ENCODE measurements around the gene XYLT1. TPM values are rescaled to one million over a fixed set of nuclear protein-coding genes. Genes with fewer than 3 reads are reported as not detected.
A peak's percentile ranks its signal among the peaks of the same experiment; 100 is the strongest.

XYLT1 gene
- total and polyA plus RNA-seq, 2 of the 4 experiments (the other 2 are of a cell fraction) = 9.0 to 12.7 TPM

DNA sequence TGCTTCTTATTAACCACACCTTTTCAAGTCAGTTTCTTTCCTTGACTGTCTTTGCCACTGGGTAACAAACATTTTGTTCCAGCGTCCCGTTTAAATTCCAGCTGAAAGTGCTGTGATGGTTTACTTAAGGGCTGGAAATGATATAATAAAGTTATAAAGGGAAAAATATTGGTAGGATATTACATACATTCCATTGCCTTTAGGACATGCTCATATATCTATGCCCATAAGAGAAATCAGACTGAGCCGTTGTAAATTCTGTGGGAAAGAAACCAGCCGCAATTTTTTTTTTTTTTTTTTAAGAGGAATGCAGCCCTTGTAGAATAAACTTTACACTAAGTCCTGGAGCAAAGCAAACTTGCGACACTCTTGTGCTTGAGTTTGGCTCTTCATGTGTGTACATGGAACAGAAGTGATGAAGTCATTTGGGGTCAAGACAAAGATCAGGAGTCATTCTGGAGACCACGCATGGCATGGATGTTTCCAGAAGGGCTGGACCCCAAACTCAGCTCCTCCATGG is 210.9 kb downstream of the XYLT1 start:
- POLR2A ChIA-PET (ENCODE audit: unreplicated experiment) = no interaction called here
- CTCF ChIA-PET = interaction anchor here (0.7 kb wide), 1 partner anchor 87 kb away, joined by 3 read pairs; no protein-coding TSS in a partner anchor
- intact Hi-C loops (cut with micrococcal nuclease) (loop anchor here (10.0 kb wide), 1 partner anchor 55 kb away; no protein-coding TSS in a partner anchor), in situ Hi-C loops (cut with MboI; ENCODE audit: low sequenced_read_pairs) (no loop called here), dilution Hi-C loops (cut with HindIII; ENCODE audit: low sequenced_read_pairs, unreplicated experiment) (no loop called here)
- no peak overlapping the region for H3K23ac ChIP-seq (ENCODE audit: low read depth, low read length)
- H2BK120ac ChIP-seq (ENCODE audit: low read depth, low read length) = no peak overlapping the region
- no peak overlapping the region for H3K18ac ChIP-seq (ENCODE audit: low read depth, low read length)
- no peak overlapping the region for H3K4me2 ChIP-seq (ENCODE audit: low read depth, low read length)
- no TSS peak for BruUV-seq (replicated peaks)
- no peak overlapping the region for H3K56ac ChIP-seq (ENCODE audit: extremely low read depth, insufficient read depth, low read length)
- H4K20me1 ChIP-seq (ENCODE audit: insufficient read depth, low read length) = no peaks in the 10 kb centered on the region; the same call in 1 of the 2 replicates
- ATAC-seq (ENCODE audit: low read depth) = no peak; the same call in 1 of the 2 replicates
- H2AK5ac ChIP-seq (ENCODE audit: low read depth, low read length) = no peak overlapping the region
- no peaks in the 10 kb centered on the region for H3K27me3 ChIP-seq (ENCODE audit: control insufficient read depth, insufficient read depth, low read length)
- no peak overlapping the region for H3K4ac ChIP-seq (ENCODE audit: low read depth, low read length)
- no peaks in the 10 kb centered on the region for H3K4me1 ChIP-seq (ENCODE audit: control insufficient read depth, insufficient read depth, low read length)
- no peak overlapping the region for H3K14ac ChIP-seq (replicated peaks; ENCODE audit: low read depth, low read length)
- H2BK15ac ChIP-seq (ENCODE audit: low read depth, low read length) = no peak overlapping the region
- H2BK20ac ChIP-seq (ENCODE audit: low read depth, low read length) = no peak overlapping the region
- H3K27ac ChIP-seq (ENCODE audit: insufficient read depth, low read length) = no peak overlapping the region
- peaks cover 3 to 4% of the 10 kb centered on the region in 2 experiments; a peak in 3 of 4 replicates for H3K79me1 ChIP-seq (ENCODE audit: low read depth in 1 of 2, low read length in 2 of 2)
- no peaks in the 10 kb centered on the region for H3K36me3 ChIP-seq (ENCODE audit: control insufficient read depth, insufficient read depth, low read length)
- no peak overlapping the region for H3K9ac ChIP-seq (ENCODE audit: low read depth, low read length)
- no peak overlapping the region for H2AFZ ChIP-seq (replicated peaks; ENCODE audit: low read length, poor library complexity)
- H3K9me1 ChIP-seq (ENCODE audit: insufficient read depth, low read length) = peaks cover 8% of the 10 kb centered on the region
- no CpG with 5 or more reads among the region's 6 CpGs for WGBS, 2 experiments (ENCODE audit: extremely low coverage in 2 of 2, insufficient read length in 1 of 2)
- H3K9me3 ChIP-seq (ENCODE audit: control insufficient read depth, insufficient read depth, low read length) = no peaks in the 10 kb centered on the region
- TF ChIP-seq NFE2L2 (IDR thresholded peaks at IDR 0.05; ENCODE audit: low read depth, low read length) (no peak), RFX5 (IDR thresholded peaks at IDR 0.05; ENCODE audit: low read depth, low read length) (no peak), MAFK (IDR thresholded peaks at IDR 0.05; ENCODE audit: low read depth, low read length) (no peak), MXI1 (IDR thresholded peaks at IDR 0.05; ENCODE audit: borderline replicate concordance, low read depth, low read length) (no peak), POLR2A (IDR thresholded peaks at IDR 0.05; ENCODE audit: low read depth, low read length) (no peak), CEBPB (IDR thresholded peaks at IDR 0.05; ENCODE audit: low read depth, low read length) (no peak), RAD21 (IDR thresholded peaks at IDR 0.05; ENCODE audit: low read length) (no peak), BHLHE40 (IDR thresholded peaks at IDR 0.05; ENCODE audit: low read depth, low read length) (no peak), CHD1 (IDR thresholded peaks at IDR 0.05; ENCODE audit: low read depth, low read length) (no peak), SMC3 (IDR thresholded peaks at IDR 0.05; ENCODE audit: low read depth, low read length) (no peak), FOS (IDR thresholded peaks at IDR 0.05; ENCODE audit: low read depth, low read length) (no peak), MAZ (IDR thresholded peaks at IDR 0.05; ENCODE audit: borderline replicate concordance, low read depth, low read length) (no peak)
- TF ChIP-seq, protein P1, sequence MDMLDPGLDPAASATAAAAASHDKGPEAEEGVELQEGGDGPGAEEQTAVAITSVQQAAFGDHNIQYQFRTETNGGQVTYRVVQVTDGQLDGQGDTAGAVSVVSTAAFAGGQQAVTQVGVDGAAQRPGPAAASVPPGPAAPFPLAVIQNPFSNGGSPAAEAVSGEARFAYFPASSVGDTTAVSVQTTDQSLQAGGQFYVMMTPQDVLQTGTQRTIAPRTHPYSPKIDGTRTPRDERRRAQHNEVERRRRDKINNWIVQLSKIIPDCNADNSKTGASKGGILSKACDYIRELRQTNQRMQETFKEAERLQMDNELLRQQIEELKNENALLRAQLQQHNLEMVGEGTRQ (IDR thresholded peaks at IDR 0.05; ENCODE audit: low read depth, low read length) = no peak
- TF ChIP-seq, protein P2, sequence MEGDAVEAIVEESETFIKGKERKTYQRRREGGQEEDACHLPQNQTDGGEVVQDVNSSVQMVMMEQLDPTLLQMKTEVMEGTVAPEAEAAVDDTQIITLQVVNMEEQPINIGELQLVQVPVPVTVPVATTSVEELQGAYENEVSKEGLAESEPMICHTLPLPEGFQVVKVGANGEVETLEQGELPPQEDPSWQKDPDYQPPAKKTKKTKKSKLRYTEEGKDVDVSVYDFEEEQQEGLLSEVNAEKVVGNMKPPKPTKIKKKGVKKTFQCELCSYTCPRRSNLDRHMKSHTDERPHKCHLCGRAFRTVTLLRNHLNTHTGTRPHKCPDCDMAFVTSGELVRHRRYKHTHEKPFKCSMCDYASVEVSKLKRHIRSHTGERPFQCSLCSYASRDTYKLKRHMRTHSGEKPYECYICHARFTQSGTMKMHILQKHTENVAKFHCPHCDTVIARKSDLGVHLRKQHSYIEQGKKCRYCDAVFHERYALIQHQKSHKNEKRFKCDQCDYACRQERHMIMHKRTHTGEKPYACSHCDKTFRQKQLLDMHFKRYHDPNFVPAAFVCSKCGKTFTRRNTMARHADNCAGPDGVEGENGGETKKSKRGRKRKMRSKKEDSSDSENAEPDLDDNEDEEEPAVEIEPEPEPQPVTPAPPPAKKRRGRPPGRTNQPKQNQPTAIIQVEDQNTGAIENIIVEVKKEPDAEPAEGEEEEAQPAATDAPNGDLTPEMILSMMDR (conservative IDR thresholded peaks at IDR 0.05; ENCODE audit: low read depth, low read length) = no peak
- TF ChIP-seq, protein P3, sequence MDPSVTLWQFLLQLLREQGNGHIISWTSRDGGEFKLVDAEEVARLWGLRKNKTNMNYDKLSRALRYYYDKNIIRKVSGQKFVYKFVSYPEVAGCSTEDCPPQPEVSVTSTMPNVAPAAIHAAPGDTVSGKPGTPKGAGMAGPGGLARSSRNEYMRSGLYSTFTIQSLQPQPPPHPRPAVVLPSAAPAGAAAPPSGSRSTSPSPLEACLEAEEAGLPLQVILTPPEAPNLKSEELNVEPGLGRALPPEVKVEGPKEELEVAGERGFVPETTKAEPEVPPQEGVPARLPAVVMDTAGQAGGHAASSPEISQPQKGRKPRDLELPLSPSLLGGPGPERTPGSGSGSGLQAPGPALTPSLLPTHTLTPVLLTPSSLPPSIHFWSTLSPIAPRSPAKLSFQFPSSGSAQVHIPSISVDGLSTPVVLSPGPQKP (IDR thresholded peaks at IDR 0.05; ENCODE audit: borderline replicate concordance, low read depth, low read length) = no peak
- no peak overlapping the region for H4K8ac ChIP-seq (ENCODE audit: low read depth in 2 of 2, low read length in 2 of 2)
- H3K4me3 ChIP-seq (ENCODE audit: insufficient read depth, low read depth, low read length) = no peak overlapping the region
- H4K91ac ChIP-seq (ENCODE audit: insufficient read depth, low read depth, low read length) = no peak overlapping the region
- H4K5ac ChIP-seq (ENCODE audit: low read depth, low read length) = no peak overlapping the region
- peak; percentile 37 for DNase-seq
- no peak overlapping the region for H2AK9ac ChIP-seq (replicated peaks; ENCODE audit: low read depth, low read length, poor library complexity)
- H2BK5ac ChIP-seq (ENCODE audit: low read depth, low read length, poor library complexity, severe bottlenecking) = no peak overlapping the region
